Aorta (tissue), 5 donors: ENCODE results near the gene TSC2. TPM values are rescaled to one million over a fixed set of nuclear protein-coding genes. Genes with fewer than 3 reads are reported as not detected.
"Not testable (repeated sequence)": the region's sequence is repeated elsewhere in the genome, so short reads cannot be mapped to it uniquely, and the experiment has no call there.

Experiments
- ATAC-seq: fragments of 200-7000 bp; cut with Tn5 transposase; one replicate; pipeline ENCODE4 v1.9.1; 2022; ENCODE audit warnings: moderate library complexity; ENCODE audit not compliant: low FRiP score
- DNase-seq, 2 donors: peaks; one replicate each; pipeline ENCODE4 v3.0.0-alpha.2; 2020
- H3K27ac ChIP-seq, 2 donors: one replicate each; pipeline ENCODE4 v1.5.1; 2013; ENCODE audit warnings: low read length in 2 of 2, mild to moderate bottlenecking in 2 of 2, moderate library complexity in 2 of 2, control low read depth in 1 of 2, inconsistent platforms in 1 of 2, low read depth in 1 of 2
- H3K27me3 ChIP-seq, 2 donors: one replicate each; pipeline ENCODE4 v1.6.1; 2013; ENCODE audit warnings: control low read depth in 1 of 2, low read length in 1 of 2, mild to moderate bottlenecking in 1 of 2, moderate library complexity in 1 of 2; ENCODE audit not compliant: insufficient read depth in 2 of 2, control insufficient read depth in 1 of 2
- H3K36me3 ChIP-seq, 2 donors: one replicate each; pipeline ENCODE4 v1.6.1; 2013; ENCODE audit warnings: control low read depth in 1 of 2, low read length in 1 of 2, mild to moderate bottlenecking in 1 of 2; ENCODE audit not compliant: insufficient read depth in 2 of 2, control insufficient read depth in 1 of 2
- H3K4me1 ChIP-seq, 2 donors: one replicate each; pipeline ENCODE4 v1.6.1; 2013; ENCODE audit warnings: low read length in 2 of 2, control low read depth in 1 of 2, mild to moderate bottlenecking in 1 of 2, moderate library complexity in 1 of 2; ENCODE audit not compliant: insufficient read depth in 2 of 2, control insufficient read depth in 1 of 2
- H3K4me3 ChIP-seq, 2 donors: one replicate each; pipeline ENCODE4 v1.5.1; 2013; ENCODE audit warnings: low read length in 2 of 2, control low read depth in 1 of 2, mild to moderate bottlenecking in 1 of 2
- H3K9me3 ChIP-seq: one replicate; pipeline ENCODE4 v1.6.1; 2013; ENCODE audit warnings: mild to moderate bottlenecking, low read length; ENCODE audit not compliant: control insufficient read depth
- WGBS, 2 donors: extraction: QIAGEN DNeasy Blood & Tissue Kit; methylation state at CpG; one replicate each; pipeline ENCODE4 v1.1.7; 2013; 5-methylcytosine and 5-hydroxymethylcytosine counted together
- intact Hi-C, 2 donors: fragments of 100-400 bp; cut with DNase I; formaldehyde crosslinking; loops; one replicate each; pipeline versions ENCODE4 v1.14.2 to v1.15.0; 2022
- polyA plus RNA-seq, 2 donors: library from polyadenylated mRNA; stranded (reverse); fragments of 200-250 nt; gene quantifications; one replicate each; pipeline ENCODE4 v1.2.3, GENCODE V29; 2013
- total RNA-seq, 2 donors: library from RNA; stranded (reverse); fragmentation: NEBNext Ultra II Directional; extraction: Animal tissue kit (Norgen Biotek cat#: 25700); gene quantifications; one replicate each; pipeline ENCODE4 v1.2.1, GENCODE V29; 2021
- donor health status: healthy with polysubstance abuse.
- donor health status: Bipolar disorder and iron deficiency.
- donor health status: DM: no; HTN: no; CAD: no.
- donor health status: DM: no; HTN: no; CAD: no.
- donor health status: DM: yes; HTN: yes; CAD: no.

Gene TSC2
- total and polyA plus RNA-seq, 4 donors = 16.2 to 166 (median 119) TPM

DNA sequence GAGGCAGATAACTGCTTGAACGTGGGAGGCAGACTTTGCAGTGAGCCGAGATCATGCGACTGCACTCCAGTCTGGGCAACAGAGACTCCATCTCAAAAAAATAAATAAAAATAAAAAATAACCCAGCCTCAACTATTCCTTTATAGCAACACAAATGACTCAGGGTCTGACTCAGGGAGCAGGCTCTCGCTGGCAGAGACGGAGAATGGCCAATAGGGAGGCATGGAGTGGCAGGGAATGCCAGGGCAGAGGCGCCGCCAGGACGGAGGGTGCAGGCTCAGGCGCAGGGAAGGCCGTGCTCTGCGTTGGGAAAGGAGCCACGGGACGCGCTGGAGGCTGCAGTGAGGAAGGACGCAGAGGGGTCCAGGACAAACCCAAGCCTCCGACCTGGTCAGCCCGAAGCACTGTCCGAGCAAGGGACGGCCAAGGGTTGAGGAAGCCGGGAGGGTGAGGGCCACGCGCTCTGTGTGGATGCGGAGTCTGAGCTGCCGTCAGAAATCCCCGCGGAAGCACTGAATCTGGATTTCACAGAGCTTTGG, 47.6 kb downstream of the TSC2 start:
- Histone ChIP-seq H3K4me3 (no peak overlapping the region), H3K9me3 (no peaks in the 10 kb centered on the region), H3K36me3 (peaks cover 0 to 21% of the 10 kb centered on the region in 2 donors), H3K4me1 (no peaks in the 10 kb centered on the region), H3K27me3 (no peaks in the 10 kb centered on the region), H3K27ac (no peak overlapping the region)
- 77 to 78% methylated on average over 26 of the region's 26 CpGs for WGBS, 2 donors
- peak in 1 of 2 donors; percentile 75 for DNase-seq
- no peak for ATAC-seq
- intact Hi-C loops = no loop called here

DNA sequence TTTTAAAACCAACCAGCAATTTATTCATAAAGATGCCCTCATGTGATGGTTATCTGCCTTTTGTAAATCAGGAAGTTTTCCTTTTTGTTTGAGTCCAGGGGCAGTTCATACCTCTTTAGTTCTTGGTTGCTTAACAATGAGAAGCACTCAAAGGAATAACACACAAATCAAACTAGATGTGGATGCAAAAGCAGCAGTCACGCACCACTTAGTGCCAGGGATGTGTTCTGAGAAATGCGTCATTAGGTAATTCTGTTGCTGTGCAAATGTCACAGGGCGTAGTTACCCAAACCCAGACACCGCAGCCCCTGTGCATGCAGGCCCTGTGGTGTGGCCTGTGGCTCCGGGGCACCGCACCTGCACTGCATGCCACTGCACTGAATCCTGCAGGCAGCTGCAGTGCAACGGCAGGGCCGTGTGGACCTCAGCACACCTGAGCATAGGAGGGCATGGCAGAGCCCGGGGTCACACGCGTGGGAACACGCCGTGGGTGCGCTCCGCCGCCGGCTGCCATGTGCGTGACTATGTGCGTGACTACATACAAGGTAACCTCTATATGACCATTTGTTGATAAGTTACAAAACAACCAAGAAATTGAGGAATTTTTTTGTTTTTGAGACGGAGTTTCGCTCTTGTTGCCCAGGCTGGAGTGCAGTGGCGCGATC, 48.3 kb downstream of the TSC2 start:
- ATAC-seq (peak; percentile 44), DNase-seq (no peak)
- Histone ChIP-seq H3K9me3 (no peaks in the 10 kb centered on the region), H3K4me3 (no peak overlapping the region), H3K4me1 (no peaks in the 10 kb centered on the region), H3K27me3 (no peaks in the 10 kb centered on the region), H3K36me3 (peaks cover 0 to 19% of the 10 kb centered on the region in 2 donors), H3K27ac (no peak overlapping the region)
- intact Hi-C loops = no loop called here
- WGBS, 2 donors = 95 to 96% methylated on average over 23 of the region's 23 CpGs

DNA sequence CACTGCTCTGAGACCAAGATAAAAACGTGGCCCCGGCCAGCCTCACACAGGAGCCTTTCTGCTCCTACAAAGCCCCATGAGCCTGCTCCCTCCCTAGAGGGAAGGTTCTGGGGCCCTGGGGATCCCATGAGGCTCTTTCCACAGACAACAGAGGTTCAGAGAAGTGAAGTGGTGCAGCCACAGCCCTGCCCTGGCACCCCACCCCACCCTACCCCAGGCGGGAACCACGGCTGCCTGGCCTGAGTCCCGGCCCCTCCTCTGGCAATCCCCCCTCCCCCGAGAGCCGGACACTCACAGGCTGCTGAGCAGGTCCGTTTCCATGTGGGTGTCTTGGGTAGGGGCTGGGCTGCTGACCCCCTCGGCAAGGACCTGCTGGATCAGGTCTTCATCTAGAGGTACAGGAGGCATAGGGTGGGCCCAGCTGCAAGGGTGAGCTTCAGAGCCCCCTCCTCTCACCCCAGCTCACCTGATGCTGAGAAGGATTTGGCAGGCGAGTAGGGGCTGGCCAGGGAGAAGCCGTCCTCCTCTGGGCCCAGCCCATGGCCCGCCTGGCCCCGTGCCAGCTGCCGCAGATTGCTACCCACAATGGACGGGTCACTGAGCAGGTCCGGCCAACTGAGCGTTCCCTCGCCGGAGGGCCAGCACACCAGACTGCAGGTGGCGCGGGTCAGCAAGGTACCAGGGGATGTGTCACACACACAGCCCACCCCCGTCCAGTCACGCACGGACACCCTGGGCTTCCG, 49.2 kb downstream of the TSC2 start:
- intact Hi-C loops = no loop called here
- Histone ChIP-seq H3K27me3 (no peaks in the 10 kb centered on the region), H3K9me3 (no peaks in the 10 kb centered on the region), H3K27ac (peak overlapping the region in 1 of 2 donors; percentile 9), H3K36me3 (peaks cover 0 to 14% of the 10 kb centered on the region in 2 donors), H3K4me1 (no peaks in the 10 kb centered on the region), H3K4me3 (no peak overlapping the region)
- DNase-seq (no peak), ATAC-seq (peak; percentile 48)
- WGBS, 2 donors = 56 to 59% methylated on average over 21 to 25 of the region's 25 CpGs

DNA sequence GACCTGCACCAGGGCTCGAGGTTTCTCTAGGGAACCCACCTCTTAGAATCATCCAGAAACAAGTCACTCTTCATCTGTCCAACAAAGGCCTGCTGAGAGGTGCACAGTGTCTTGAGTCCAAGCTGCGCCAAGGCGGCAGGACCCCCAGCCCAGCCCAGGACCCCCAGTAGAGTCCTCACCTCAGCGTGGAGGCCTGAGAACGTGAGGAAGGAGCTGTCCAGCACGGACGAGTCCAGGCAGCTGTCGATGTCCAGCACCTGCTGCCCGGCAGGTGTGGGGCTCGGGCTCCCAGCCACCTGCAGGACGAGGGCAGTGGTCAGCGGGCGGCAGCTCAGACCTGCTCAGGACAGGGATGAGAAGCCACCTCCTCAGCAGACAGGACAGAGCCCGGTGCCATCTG, 49.9 kb downstream of the TSC2 start:
- 87 to 95% methylated on average over 11 to 14 of the region's 14 CpGs for WGBS, 2 donors

DNA sequence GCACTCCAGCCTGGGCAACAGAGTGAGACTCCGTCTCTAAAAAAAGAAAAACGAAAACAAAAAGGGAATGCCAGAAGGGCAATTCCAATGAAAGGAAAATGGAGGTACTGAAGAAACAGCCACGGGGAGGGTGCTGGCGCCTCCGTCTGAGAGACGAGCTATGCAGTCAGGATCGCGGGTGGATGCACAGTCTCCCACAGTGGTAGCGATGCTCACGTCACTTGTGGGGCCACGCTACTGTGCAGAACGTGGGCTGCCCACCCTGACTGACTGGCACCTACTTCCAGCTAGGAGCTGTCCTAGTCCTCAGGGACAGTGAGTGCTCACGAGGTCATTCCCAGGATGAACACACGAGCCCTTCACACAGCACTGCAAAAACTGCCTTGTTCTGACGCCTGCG, 53.8 kb downstream of the TSC2 start:
- H3K36me3 ChIP-seq = not testable (repeated sequence)
- 53 to 54% methylated on average over 11 to 14 of the region's 16 CpGs for WGBS, 2 donors

More for the DNA sequence above, 49.9 kb downstream of the TSC2 start:
- H3K27me3 ChIP-seq, H3K27ac ChIP-seq, intact Hi-C loops, ATAC-seq, H3K4me1 ChIP-seq, H3K9me3 ChIP-seq, H3K4me3 ChIP-seq, DNase-seq: not testable (repeated sequence)
- H3K36me3 ChIP-seq = peaks cover 0 to 11% of the 10 kb centered on the region in 2 donors

DNA sequence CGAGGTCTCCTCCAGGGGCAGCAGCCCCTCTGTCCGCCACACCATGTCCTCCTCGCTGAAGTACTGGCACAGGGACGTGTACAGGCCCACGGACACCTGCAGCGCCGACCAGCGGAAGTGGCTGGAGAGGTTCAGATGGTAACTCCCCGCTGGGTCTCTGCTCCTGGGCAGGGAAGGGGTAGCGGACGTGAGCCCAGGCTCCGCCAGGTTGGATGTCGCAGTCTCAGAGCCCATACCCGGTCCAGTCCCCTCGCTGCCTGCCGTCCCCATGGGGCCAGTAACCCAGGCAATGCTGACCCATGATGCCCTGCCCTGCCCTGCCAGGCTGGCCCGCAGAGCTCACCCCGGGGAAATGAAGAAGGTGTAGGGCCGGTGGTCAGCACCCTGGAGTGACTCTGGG, 54.7 kb downstream of the TSC2 start:
- peaks cover 0 to 6% of the 10 kb centered on the region in 2 donors for H3K36me3 ChIP-seq

More for the DNA sequence above, 53.8 kb downstream of the TSC2 start:
- H3K27ac ChIP-seq, DNase-seq, H3K4me1 ChIP-seq, intact Hi-C loops, H3K27me3 ChIP-seq, H3K9me3 ChIP-seq, ATAC-seq, H3K4me3 ChIP-seq: not testable (repeated sequence)

DNA sequence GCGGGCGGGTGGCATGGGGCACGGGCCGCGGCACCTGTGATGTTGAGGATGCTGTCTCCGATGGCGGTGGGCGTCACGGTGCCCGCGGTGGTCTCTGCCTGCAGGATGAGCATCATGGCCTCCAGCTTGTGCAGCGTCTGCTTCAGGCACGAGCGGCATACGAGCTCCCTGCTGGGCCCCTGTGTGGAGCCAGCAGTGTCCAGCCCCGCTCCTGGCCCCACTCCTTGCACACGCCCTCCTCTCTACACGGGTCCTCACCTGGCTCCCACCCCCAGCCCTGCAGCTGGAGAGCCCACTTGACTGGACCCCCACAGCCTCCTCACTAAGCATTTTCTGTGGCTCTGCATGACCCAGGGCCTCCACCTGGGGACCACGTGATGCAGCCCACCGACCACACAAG, 56.7 kb downstream of the TSC2 start:
- H3K27me3 ChIP-seq, H3K4me3 ChIP-seq, H3K36me3 ChIP-seq, intact Hi-C loops, DNase-seq, H3K27ac ChIP-seq, H3K9me3 ChIP-seq, H3K4me1 ChIP-seq: not testable (repeated sequence)
- WGBS, 2 donors = 82 to 90% methylated on average over 10 to 18 of the region's 20 CpGs
- ATAC-seq = peak; percentile 64

More for the DNA sequence above, 54.7 kb downstream of the TSC2 start:
- WGBS, 2 donors = 90% methylated on average over 18 to 19 of the region's 19 CpGs
- no peak overlapping the region for H3K4me3 ChIP-seq
- no peaks in the 10 kb centered on the region for H3K9me3 ChIP-seq
- intact Hi-C loops = no loop called here
- no peak for ATAC-seq
- H3K27ac ChIP-seq = no peak overlapping the region
- no peaks in the 10 kb centered on the region for H3K27me3 ChIP-seq
- no peaks in the 10 kb centered on the region for H3K4me1 ChIP-seq
- DNase-seq = no peak

DNA sequence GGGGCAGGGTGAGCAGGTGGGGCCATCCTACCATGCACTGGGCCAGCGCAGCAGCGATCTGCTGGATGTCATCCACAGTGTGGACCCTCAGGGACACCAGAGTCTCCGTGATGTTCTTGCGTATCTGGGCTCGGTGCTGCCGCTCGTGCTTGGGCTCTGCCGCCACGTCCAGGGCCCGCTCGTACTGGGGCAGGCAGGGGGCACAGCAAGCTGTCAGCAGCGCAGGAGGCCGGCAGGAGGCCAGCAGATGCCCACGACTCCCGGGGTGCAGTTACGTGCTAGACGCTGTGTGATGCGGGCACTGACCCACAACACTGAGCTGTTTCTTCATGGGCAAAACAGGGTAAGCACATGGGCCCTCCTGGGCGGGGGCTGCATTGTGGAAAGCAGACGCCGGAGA, 57.5 kb downstream of the TSC2 start:
- H3K9me3 ChIP-seq, H3K27ac ChIP-seq, H3K27me3 ChIP-seq, intact Hi-C loops, H3K4me1 ChIP-seq, ATAC-seq, H3K4me3 ChIP-seq, H3K36me3 ChIP-seq, DNase-seq: not testable (repeated sequence)
- WGBS, 2 donors = 88 to 90% methylated on average over 15 to 21 of the region's 21 CpGs
